ENCODE measurements around the gene SCN1A. TPM values are rescaled to one million over a fixed set of nuclear protein-coding genes. Genes with fewer than 3 reads are reported as not detected.
"Not testable (repeated sequence)": the region's sequence is repeated elsewhere in the genome, so short reads cannot be mapped to it uniquely, and the experiment has no call there.

Gene SCN1A
- total RNA-seq, 2 experiments from 2014 or later: not detected

DNA sequence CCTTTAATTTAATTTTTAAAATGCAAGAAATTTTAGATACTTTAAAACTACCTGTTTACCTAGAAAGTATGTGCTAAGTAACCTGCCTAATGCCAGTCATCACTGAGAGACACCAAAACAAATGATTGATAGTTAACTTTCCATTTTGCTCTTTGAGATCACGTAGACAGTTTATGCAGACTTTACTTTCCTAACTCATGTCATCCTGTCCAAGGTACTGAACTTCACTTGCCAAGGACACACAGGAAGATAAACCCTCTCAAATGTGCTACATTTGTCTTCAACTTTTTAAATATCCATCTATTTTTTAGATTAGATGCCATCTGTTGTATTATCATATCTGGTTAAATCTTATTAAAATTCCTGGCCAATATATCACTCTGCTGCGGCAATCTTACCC is 20.1 kb upstream of the SCN1A start:
- H3K27me3 Mint-ChIP-seq: no peaks in the 10 kb centered on the region
- no peaks in the 10 kb centered on the region for H3K36me3 Mint-ChIP-seq
- H3K4me1 Mint-ChIP-seq: no peaks in the 10 kb centered on the region
- DNase-seq (no peak), ATAC-seq (ENCODE audit: low read depth) (no peak)
- POLR2A ChIA-PET: no interaction called here
- H3K4me3 Mint-ChIP-seq: no peak overlapping the region
- H3K9me3 Mint-ChIP-seq: no peaks in the 10 kb centered on the region
- H3K27ac Mint-ChIP-seq: no peak overlapping the region

DNA sequence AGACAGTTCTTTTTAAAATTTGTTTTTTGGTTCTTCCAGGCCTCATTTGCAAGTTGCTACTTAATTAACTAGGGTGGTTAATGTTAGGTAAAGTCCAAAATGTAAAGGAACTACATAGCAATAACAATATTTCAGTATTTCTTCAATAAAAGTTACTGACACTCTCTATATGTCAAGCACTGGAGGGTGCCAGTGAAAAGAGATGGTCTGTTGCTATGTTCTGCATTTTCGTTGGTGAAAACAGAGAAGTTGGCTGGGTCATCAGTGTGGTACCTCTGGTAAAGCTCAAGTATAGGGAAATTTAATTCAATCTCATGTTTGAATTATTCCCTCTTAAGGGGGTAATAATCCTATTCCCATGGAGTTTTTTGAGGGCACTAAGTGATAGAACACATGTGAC is 16.3 kb upstream of the SCN1A start:
- DNase-seq (no peak), ATAC-seq (ENCODE audit: low read depth) (no peak)
- H3K9me3 Mint-ChIP-seq: no peaks in the 10 kb centered on the region
- H3K36me3 Mint-ChIP-seq: no peaks in the 10 kb centered on the region
- POLR2A ChIA-PET: no interaction called here
- H3K4me1 Mint-ChIP-seq: no peaks in the 10 kb centered on the region
- no peaks in the 10 kb centered on the region for H3K27me3 Mint-ChIP-seq
- H3K27ac Mint-ChIP-seq: no peak overlapping the region
- no peak overlapping the region for H3K4me3 Mint-ChIP-seq

GRCh38 chr2:166140932-166141331 is 13.1 kb upstream of the SCN1A start:
- no peaks in the 10 kb centered on the region for H3K27me3 Mint-ChIP-seq
- no peak for ATAC-seq (ENCODE audit: low read depth)
- no peak overlapping the region for H3K27ac Mint-ChIP-seq
- H3K4me1 Mint-ChIP-seq: no peaks in the 10 kb centered on the region
- H3K4me3 Mint-ChIP-seq: no peak overlapping the region
- POLR2A ChIA-PET: no interaction called here
- H3K36me3 Mint-ChIP-seq: no peaks in the 10 kb centered on the region
- H3K9me3 Mint-ChIP-seq: no peaks in the 10 kb centered on the region
- DNase-seq: no peak

- H3K4me1 Mint-ChIP-seq: no peaks in the 10 kb centered on the region
- ATAC-seq (ENCODE audit: low read depth) (no peak), DNase-seq (no peak)
- H3K27me3 Mint-ChIP-seq: no peaks in the 10 kb centered on the region
- POLR2A ChIA-PET: no interaction called here
- H3K36me3 Mint-ChIP-seq: no peaks in the 10 kb centered on the region
- H3K9me3 Mint-ChIP-seq: no peaks in the 10 kb centered on the region
- H3K4me3 Mint-ChIP-seq: no peak overlapping the region
- H3K27ac Mint-ChIP-seq: no peak overlapping the region
Observed at GRCh38 chr2:166140475-166140874, 12.7 kb upstream of the SCN1A start.

DNA sequence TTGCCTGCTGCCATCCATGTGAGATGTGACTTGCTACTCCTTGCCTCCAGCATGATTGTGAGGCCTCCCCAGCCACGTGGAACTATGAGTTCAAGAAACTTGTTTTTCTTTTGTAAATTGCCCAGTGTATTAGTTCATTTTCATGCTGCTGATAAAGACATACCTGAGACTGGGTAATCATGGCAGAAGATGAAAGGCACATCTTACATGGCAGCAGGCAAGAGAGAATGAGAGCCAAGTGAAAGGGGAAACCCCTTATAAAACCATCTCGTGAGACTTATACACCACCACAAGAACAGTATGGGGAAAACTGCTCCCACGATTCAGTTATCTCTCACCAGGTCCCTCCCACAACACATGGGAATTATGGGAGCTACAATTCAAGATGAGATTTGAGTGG is 11.7 kb upstream of the SCN1A start:
- ATAC-seq (ENCODE audit: low read depth); H3K4me3 Mint-ChIP-seq; H3K36me3 Mint-ChIP-seq; H3K27ac Mint-ChIP-seq; DNase-seq; POLR2A ChIA-PET; H3K9me3 Mint-ChIP-seq; H3K4me1 Mint-ChIP-seq; H3K27me3 Mint-ChIP-seq: not testable (repeated sequence)

GRCh38 chr2:166138667-166139066 is 10.8 kb upstream of the SCN1A start:
- Mint-ChIP-seq H3K27me3 (peaks cover 3% of the 10 kb centered on the region), H3K9me3 (no peaks in the 10 kb centered on the region), H3K4me3 (no peak overlapping the region), H3K4me1 (no peaks in the 10 kb centered on the region), H3K27ac (no peak overlapping the region), H3K36me3 (no peaks in the 10 kb centered on the region)
- POLR2A ChIA-PET: no interaction called here
- DNase-seq (no peak), ATAC-seq (ENCODE audit: low read depth) (no peak)

- H3K27me3 Mint-ChIP-seq: peaks cover 3% of the 10 kb centered on the region
- no peak for DNase-seq
- ATAC-seq (ENCODE audit: low read depth): no peak
- no peaks in the 10 kb centered on the region for H3K36me3 Mint-ChIP-seq
- POLR2A ChIA-PET: no interaction called here
- no peaks in the 10 kb centered on the region for H3K9me3 Mint-ChIP-seq
- no peaks in the 10 kb centered on the region for H3K4me1 Mint-ChIP-seq
- no peak overlapping the region for H3K27ac Mint-ChIP-seq
- H3K4me3 Mint-ChIP-seq: no peak overlapping the region
Observed at GRCh38 chr2:166138144-166138543, 10.3 kb upstream of the SCN1A start.

GRCh38 chr2:166137331-166137730 is 9.5 kb upstream of the SCN1A start:
- Mint-ChIP-seq H3K27ac (no peak overlapping the region), H3K4me3 (no peak overlapping the region), H3K9me3 (no peaks in the 10 kb centered on the region), H3K36me3 (no peaks in the 10 kb centered on the region), H3K4me1 (no peaks in the 10 kb centered on the region), H3K27me3 (peaks cover 3% of the 10 kb centered on the region)
- ATAC-seq (ENCODE audit: low read depth) (no peak), DNase-seq (no peak)
- POLR2A ChIA-PET: no interaction called here

GRCh38 chr2:166135849-166136258 is 8.0 kb upstream of the SCN1A start:
- Mint-ChIP-seq H3K4me1 (no peaks in the 10 kb centered on the region), H3K36me3 (no peaks in the 10 kb centered on the region), H3K4me3 (no peak overlapping the region), H3K9me3 (no peaks in the 10 kb centered on the region), H3K27me3 (peaks cover 3% of the 10 kb centered on the region), H3K27ac (no peak overlapping the region)
- DNase-seq: no peak
- no peak for ATAC-seq (ENCODE audit: low read depth)
- POLR2A ChIA-PET: no interaction called here

DNA sequence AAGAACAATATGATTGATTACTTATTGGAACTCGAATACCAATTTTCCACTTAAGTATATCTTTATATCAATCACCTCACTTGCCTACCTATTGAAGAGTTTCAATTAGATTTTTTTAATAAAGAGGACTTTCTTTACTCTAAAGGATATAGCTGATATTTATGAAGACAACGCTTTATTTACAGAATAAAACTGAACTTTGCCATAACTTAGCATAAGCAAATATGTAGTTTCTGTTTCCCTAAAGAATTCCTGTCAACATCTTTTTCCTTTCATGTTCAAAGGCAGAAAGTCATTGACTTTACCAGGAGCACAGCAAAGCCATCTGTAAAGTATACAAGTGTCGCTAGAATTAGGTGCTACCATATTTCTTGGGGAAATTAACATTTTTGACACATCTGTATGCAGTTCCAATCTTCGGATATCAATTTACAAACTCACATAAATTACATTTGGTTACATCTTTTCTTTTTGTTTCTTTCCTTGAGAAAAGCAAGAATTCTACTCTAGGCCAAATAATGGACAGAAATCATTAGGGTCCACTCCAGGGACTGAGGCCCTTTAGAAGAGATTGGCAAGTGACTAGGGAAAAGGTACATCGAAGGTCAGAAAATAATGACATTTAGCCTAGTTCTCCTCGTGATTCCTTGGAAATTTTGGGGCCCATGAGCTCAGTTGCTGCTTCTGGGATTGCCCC is 7.5 kb upstream of the SCN1A start:
- no peak overlapping the region for H3K4me3 Mint-ChIP-seq
- no peaks in the 10 kb centered on the region for H3K4me1 Mint-ChIP-seq
- POLR2A ChIA-PET: no interaction called here
- H3K9me3 Mint-ChIP-seq: no peaks in the 10 kb centered on the region
- H3K27ac Mint-ChIP-seq: no peak overlapping the region
- no peak for DNase-seq
- peaks cover 6% of the 10 kb centered on the region for H3K27me3 Mint-ChIP-seq
- no peak for ATAC-seq (ENCODE audit: low read depth)
- H3K36me3 Mint-ChIP-seq: no peaks in the 10 kb centered on the region

DNA sequence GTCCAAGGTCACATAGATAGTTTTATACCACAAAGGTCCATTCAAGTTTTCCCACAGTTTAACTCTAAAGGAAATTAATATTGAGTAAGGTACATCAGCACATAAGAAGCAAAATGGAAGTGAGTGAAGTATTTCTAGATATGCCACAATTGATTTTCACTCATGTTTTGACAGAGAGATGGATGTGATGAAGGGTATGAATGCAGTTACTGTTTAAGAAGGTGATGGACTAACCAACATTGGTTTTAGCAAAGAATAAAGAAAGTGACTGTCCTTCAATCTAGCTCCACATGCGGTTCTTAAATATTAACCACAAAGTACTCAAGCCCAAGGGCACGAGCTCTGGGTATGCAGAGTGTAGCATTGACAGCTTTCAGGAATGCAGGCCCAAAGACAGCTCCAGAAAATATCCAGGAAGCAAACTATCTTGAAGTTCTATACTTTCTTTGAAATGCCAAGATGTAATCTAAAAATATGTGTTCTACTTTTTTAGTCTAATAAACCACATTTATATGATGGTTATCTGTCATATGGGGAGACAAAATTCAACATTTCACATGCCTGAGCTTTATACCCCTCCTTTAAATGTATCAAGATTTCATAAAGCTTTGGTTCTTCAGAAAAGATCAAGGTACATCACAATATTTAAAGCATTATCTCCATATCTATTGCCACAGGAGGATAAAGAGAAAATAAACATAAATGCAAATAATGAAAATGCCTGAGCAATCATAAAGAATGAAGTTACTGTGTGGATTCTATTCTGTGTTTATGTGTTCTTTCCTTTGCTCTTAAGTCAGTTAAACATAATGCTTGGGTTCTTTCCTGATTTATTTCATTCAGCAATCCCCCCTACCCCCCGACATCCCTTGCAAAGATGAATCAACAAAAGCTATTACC is 6.7 kb upstream of the SCN1A start:
- no peaks in the 10 kb centered on the region for H3K4me1 Mint-ChIP-seq
- H3K36me3 Mint-ChIP-seq: no peaks in the 10 kb centered on the region
- H3K4me3 Mint-ChIP-seq: no peak overlapping the region
- H3K27me3 Mint-ChIP-seq: peaks cover 9% of the 10 kb centered on the region
- POLR2A ChIA-PET: no interaction called here
- H3K9me3 Mint-ChIP-seq: no peaks in the 10 kb centered on the region
- DNase-seq: no peak
- no peak for ATAC-seq (ENCODE audit: low read depth)
- no peak overlapping the region for H3K27ac Mint-ChIP-seq

DNA sequence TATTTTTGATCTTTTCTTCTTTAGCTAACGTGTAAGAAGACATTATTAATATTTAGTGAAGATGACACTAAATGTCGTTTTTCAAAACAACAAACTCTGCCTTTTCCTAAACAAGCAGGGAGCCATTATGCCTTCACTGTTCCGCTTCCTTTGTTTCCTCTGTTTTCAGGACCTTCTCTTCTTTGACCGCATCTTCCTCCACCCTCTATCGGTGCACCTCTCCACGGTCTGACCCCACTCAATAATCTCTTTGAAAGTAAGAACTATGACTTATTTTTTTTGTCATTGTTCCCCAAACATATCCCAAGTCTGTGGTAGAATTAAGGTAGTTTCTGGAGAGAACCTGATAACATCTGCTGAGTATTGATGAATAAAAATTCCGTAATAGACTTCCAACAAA is 5.8 kb upstream of the SCN1A start:
- H3K9me3 Mint-ChIP-seq: no peaks in the 10 kb centered on the region
- POLR2A ChIA-PET: no interaction called here
- H3K27ac Mint-ChIP-seq: no peak overlapping the region
- peaks cover 9% of the 10 kb centered on the region for H3K27me3 Mint-ChIP-seq
- H3K36me3 Mint-ChIP-seq: no peaks in the 10 kb centered on the region
- ATAC-seq (ENCODE audit: low read depth) (no peak), DNase-seq (no peak)
- no peak overlapping the region for H3K4me3 Mint-ChIP-seq
- no peaks in the 10 kb centered on the region for H3K4me1 Mint-ChIP-seq

GRCh38 chr2:166128156-166128505 is 311 bp upstream of the SCN1A start:
- H3K27me3 Mint-ChIP-seq: peaks cover 9% of the 10 kb centered on the region
- no peak overlapping the region for H3K4me3 Mint-ChIP-seq
- H3K9me3 Mint-ChIP-seq: no peaks in the 10 kb centered on the region
- POLR2A ChIA-PET: no interaction called here
- H3K36me3 Mint-ChIP-seq: no peaks in the 10 kb centered on the region
- DNase-seq (no peak), ATAC-seq (ENCODE audit: low read depth) (no peak)
- H3K4me1 Mint-ChIP-seq: no peaks in the 10 kb centered on the region
- H3K27ac Mint-ChIP-seq: no peak overlapping the region

DNA sequence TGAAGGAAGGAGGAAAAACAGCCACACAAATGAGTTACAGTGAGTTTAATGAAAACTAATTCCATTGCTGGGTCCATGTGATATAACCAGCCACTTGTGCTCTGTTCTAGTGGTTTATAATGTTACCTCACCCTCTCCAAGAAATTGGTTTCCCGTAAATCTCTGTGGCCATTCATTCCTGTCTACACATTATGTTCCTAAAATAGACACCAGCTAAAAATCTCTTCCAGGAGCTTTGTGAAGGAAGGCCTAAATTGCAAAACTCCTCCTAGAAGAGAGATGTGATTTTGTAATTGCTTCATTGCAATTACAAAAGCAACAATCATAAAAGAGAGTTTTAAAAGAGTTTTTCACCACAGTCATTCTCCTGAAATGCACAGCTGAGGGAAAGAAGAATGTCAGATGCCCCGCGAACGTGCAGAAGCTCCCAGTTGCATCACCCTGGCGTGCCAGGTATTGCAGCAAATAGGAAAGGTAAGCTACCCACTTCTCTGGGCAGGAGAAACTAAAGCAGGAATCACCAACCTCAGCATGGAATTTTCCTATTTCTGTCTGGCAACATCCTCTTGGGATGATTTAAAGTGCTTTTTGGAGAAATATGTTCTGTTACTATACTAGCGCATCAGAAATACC is 1.7 kb downstream of the SCN1A start:
- ATAC-seq (ENCODE audit: low read depth) (no peak), DNase-seq (no peak)
- POLR2A ChIA-PET: no interaction called here
- no peaks in the 10 kb centered on the region for H3K36me3 Mint-ChIP-seq
- H3K27ac Mint-ChIP-seq: no peak overlapping the region
- H3K9me3 Mint-ChIP-seq: no peaks in the 10 kb centered on the region
- no peaks in the 10 kb centered on the region for H3K4me1 Mint-ChIP-seq
- H3K4me3 Mint-ChIP-seq: no peak overlapping the region
- H3K27me3 Mint-ChIP-seq: peaks cover 18% of the 10 kb centered on the region
